HEK293 (cell line): ENCODE results near the gene ATP8A1.
"Not testable (repeated sequence)": the region's sequence is repeated elsewhere in the genome, so short reads cannot be mapped to it uniquely, and the experiment has no call there.

Source experiments
- CTCF ChIA-PET: fragments of 350-600 bp; formaldehyde crosslinking; extraction: SDS; loops from one replicate; lab custom pipeline; 2021; ENCODE audit warnings: antibody characterized with exemption; lab: Yijun Ruan, JAX
- POLR2A ChIA-PET: fragments of 300-600 bp; formaldehyde crosslinking; extraction: SDS; loops from one replicate; lab custom pipeline; 2020; ENCODE audit warnings: antibody characterized with exemption, inconsistent platforms; lab: Yijun Ruan, JAX
- H3K27ac ChIP-seq: fragments of 200-500 bp; sonication (Bioruptor generic); 2 replicates; pipeline ENCODE4 v1.5.1; 2014; ENCODE audit warnings: low read depth, low read length, control low read depth, inconsistent platforms; ENCODE audit errors: extremely low read depth
- H3K36me3 ChIP-seq, 2 experiments: fragments of 200-500 bp in 1 of 2; sonication (Bioruptor generic) in 1 of 2; 1 replicate in 1 of 2; 2 replicates in 1 of 2; pipeline ENCODE4 v1.5.1; 2014 to 2017; ENCODE audit warnings: inconsistent platforms in 2 of 2, low read length in 2 of 2; ENCODE audit not compliant: control insufficient read depth in 2 of 2, insufficient read depth in 1 of 2
- H3K4me1 ChIP-seq: fragments of 200-500 bp; sonication (Bioruptor generic); 2 replicates; pipeline ENCODE4 v1.5.1; 2014; ENCODE audit warnings: mild to moderate bottlenecking, low read length, inconsistent platforms; ENCODE audit not compliant: control insufficient read depth, insufficient read depth
- H3K4me3 ChIP-seq: 2 replicates; pipeline ENCODE4 v1.5.1; 2011; ENCODE audit warnings: low read depth, mild to moderate bottlenecking, control low read depth, low read length, moderate library complexity
- H3K9me3 ChIP-seq: fragments of 200-500 bp; sonication (Bioruptor generic); 2 replicates; pipeline ENCODE4 v1.5.1; 2014; ENCODE audit warnings: low read depth, low read length, inconsistent platforms; ENCODE audit not compliant: control insufficient read depth, insufficient read depth
- KLF8 ChIP-seq: fragments of 450-650 bp; formaldehyde crosslinking; IDR thresholded peaks from 2 replicates; pipeline ENCODE4 v1.5.1; 2016; ENCODE audit warnings: missing biosample characterization, missing genetic modification characterization
- MYNN ChIP-seq: fragments of 450-650 bp; formaldehyde crosslinking; IDR thresholded peaks from 2 replicates; pipeline ENCODE4 v1.5.1; 2016; ENCODE audit warnings: missing biosample characterization, missing genetic modification characterization, borderline replicate concordance
- SCRT1 ChIP-seq: fragments of 450-650 bp; formaldehyde crosslinking; IDR thresholded peaks from 2 replicates; pipeline ENCODE4 v1.5.1; 2016; ENCODE audit warnings: missing biosample characterization, missing genetic modification characterization, borderline replicate concordance
- SP2 ChIP-seq: fragments of 450-650 bp; formaldehyde crosslinking; IDR thresholded peaks from 2 replicates; pipeline ENCODE4 v1.5.1; 2016; ENCODE audit warnings: missing biosample characterization, missing genetic modification characterization
- SP3 ChIP-seq: fragments of 450-650 bp; formaldehyde crosslinking; IDR thresholded peaks from 2 replicates; pipeline ENCODE4 v1.5.1; 2016; ENCODE audit warnings: missing biosample characterization, missing genetic modification characterization
- TCF7L2 ChIP-seq: IDR thresholded peaks from 2 replicates; pipeline ENCODE4 v1.6.1; 2011; ENCODE audit warnings: low read depth, mild to moderate bottlenecking, inconsistent platforms, low read length, moderate library complexity, borderline replicate concordance
- ZBTB20 ChIP-seq: fragments of 450-650 bp; formaldehyde crosslinking; IDR thresholded peaks from 2 replicates; pipeline ENCODE4 v1.5.1; 2016; ENCODE audit warnings: missing biosample characterization, missing genetic modification characterization
- ZBTB21 ChIP-seq: fragments of 450-650 bp; formaldehyde crosslinking; IDR thresholded peaks from 2 replicates; pipeline ENCODE4 v1.5.1; 2017; ENCODE audit warnings: missing biosample characterization, missing genetic modification characterization
- ZNF155 ChIP-seq: fragments of 450-650 bp; formaldehyde crosslinking; IDR thresholded peaks from 2 replicates; pipeline ENCODE4 v1.5.1; 2016; ENCODE audit warnings: missing biosample characterization, missing genetic modification characterization
- ZNF19 ChIP-seq: fragments of 450-650 bp; formaldehyde crosslinking; IDR thresholded peaks from 2 replicates; pipeline ENCODE4; 2016; ENCODE audit warnings: missing biosample characterization, missing genetic modification characterization, low read depth
- ZNF239 ChIP-seq: fragments of 450-650 bp; formaldehyde crosslinking; IDR thresholded peaks from 2 replicates; pipeline ENCODE4 v1.5.1; 2016; ENCODE audit warnings: missing biosample characterization, missing genetic modification characterization
- ZNF292 ChIP-seq: fragments of 450-650 bp; formaldehyde crosslinking; IDR thresholded peaks from 2 replicates; pipeline ENCODE4 v1.5.1; 2016; ENCODE audit warnings: low read depth, missing biosample characterization, missing genetic modification characterization, borderline replicate concordance
- ZNF37A ChIP-seq: fragments of 450-650 bp; IDR thresholded peaks from 2 replicates; pipeline ENCODE4 v1.5.1; 2018; ENCODE audit warnings: missing biosample characterization, missing genetic modification characterization
- ZNF423 ChIP-seq: fragments of 450-650 bp; formaldehyde crosslinking; IDR thresholded peaks from 2 replicates; pipeline ENCODE4 v1.5.1; 2016; ENCODE audit warnings: missing biosample characterization, missing genetic modification characterization
- ZNF433 ChIP-seq: fragments of 450-650 bp; formaldehyde crosslinking; IDR thresholded peaks from 2 replicates; pipeline ENCODE4 v1.5.1; 2016; ENCODE audit warnings: missing biosample characterization, missing genetic modification characterization, low read depth
- ZNF558 ChIP-seq: fragments of 450-650 bp; formaldehyde crosslinking; IDR thresholded peaks from 2 replicates; pipeline ENCODE4 v1.5.1; 2016; ENCODE audit warnings: missing biosample characterization, missing genetic modification characterization
- ZNF585B ChIP-seq: fragments of 450-650 bp; formaldehyde crosslinking; IDR thresholded peaks from 2 replicates; pipeline ENCODE4 v1.5.1; 2016; ENCODE audit warnings: missing biosample characterization, missing genetic modification characterization
- ZNF626 ChIP-seq: fragments of 450-650 bp; sonication (Bioruptor Pico); formaldehyde crosslinking; IDR thresholded peaks from 2 replicates; pipeline ENCODE4 v1.5.1; 2018; ENCODE audit warnings: missing biosample characterization, missing genetic modification characterization, inconsistent platforms
- ZNF768 ChIP-seq: fragments of 450-650 bp; formaldehyde crosslinking; IDR thresholded peaks from 2 replicates; pipeline ENCODE4 v1.5.1; 2018; ENCODE audit warnings: missing biosample characterization, mild to moderate bottlenecking, missing genetic modification characterization
- ZXDB ChIP-seq: fragments of 450-650 bp; formaldehyde crosslinking; IDR thresholded peaks from 2 replicates; pipeline ENCODE4 v1.5.1; 2016; ENCODE audit warnings: missing biosample characterization, missing genetic modification characterization
- TF ChIP-seq, protein P1 (sequence below): fragments of 450-650 bp; formaldehyde crosslinking; IDR thresholded peaks from 2 replicates; pipeline ENCODE4 v1.5.1; 2016; ENCODE audit warnings: missing biosample characterization, missing genetic modification characterization
- TF ChIP-seq, protein P2 (sequence below): fragments of 450-650 bp; formaldehyde crosslinking; IDR thresholded peaks from 2 replicates; pipeline ENCODE4 v1.5.1; 2016; ENCODE audit warnings: missing biosample characterization, missing genetic modification characterization
- TF ChIP-seq, protein P3 (sequence below): fragments of 450-650 bp; formaldehyde crosslinking; IDR thresholded peaks from 2 replicates; pipeline ENCODE4 v1.5.1; 2016; ENCODE audit warnings: missing biosample characterization, missing genetic modification characterization
- TF ChIP-seq, protein P4 (sequence below): fragments of 450-650 bp; formaldehyde crosslinking; IDR thresholded peaks from 2 replicates; pipeline ENCODE4 v1.5.1; 2017; ENCODE audit warnings: missing biosample characterization, mild to moderate bottlenecking, missing genetic modification characterization, moderate library complexity
- TF ChIP-seq, protein P5 (sequence below): fragments of 450-650 bp; formaldehyde crosslinking; IDR thresholded peaks from 2 replicates; pipeline ENCODE4 v1.5.1; 2016; ENCODE audit warnings: missing biosample characterization, missing genetic modification characterization

The ATP8A1 gene

DNA sequence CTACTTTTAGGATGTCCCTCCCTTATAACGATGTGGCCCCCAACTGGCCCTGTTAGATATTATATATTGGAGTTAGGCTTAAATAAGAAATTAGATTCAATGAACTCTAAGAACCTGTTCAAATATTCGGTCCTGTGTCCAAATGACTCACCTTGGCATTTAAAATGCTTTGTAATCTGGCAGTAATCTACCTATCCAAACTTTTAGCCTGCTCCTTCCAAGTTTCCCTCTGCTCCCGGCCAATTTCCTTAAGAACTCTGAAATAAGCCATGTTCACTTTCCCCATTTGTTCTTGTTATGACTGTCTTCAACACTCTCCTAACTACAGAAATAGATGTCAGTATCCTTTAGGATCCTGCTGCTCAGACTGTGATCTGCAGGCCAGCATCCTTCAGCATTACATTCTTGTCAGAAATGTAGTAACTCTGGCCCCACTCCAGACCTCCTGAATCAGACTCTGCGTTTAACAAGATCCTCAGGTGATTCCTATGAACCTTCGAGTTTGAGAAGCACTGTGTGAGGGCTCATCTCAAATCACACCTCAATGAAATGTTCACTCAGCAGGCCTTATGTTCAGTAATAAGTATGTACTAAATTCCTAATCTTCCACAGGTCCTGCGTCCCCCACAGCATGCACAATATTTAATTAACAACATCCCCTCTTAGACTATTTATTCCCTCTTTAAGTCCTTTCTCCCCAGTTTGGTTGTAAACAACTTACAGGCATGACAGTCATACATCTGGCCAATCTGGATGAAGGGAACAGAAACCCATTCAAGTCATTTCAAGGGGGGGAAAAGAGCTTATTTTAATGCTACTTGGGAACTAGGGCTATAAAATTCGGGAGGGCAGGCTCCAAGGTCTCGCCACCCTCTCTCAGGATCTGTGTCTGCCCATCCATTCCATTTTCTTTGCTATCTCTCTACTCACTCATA is 3.0 kb downstream of the ATP8A1 start (continued):
- TF ChIP-seq, protein P1, sequence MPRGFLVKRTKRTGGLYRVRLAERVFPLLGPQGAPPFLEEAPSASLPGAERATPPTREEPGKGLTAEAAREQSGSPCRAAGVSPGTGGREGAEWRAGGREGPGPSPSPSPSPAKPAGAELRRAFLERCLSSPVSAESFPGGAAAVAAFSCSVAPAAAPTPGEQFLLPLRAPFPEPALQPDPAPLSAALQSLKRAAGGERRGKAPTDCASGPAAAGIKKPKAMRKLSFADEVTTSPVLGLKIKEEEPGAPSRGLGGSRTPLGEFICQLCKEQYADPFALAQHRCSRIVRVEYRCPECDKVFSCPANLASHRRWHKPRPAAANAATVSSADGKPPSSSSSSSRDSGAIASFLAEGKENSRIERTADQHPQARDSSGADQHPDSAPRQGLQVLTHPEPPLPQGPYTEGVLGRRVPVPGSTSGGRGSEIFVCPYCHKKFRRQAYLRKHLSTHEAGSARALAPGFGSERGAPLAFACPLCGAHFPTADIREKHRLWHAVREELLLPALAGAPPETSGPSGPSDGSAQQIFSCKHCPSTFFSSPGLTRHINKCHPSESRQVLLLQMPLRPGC: no peak
- TF ChIP-seq ZXDB (tag by site-specific recombination): no peak
- TF ChIP-seq ZNF423 (tag by site-specific recombination): no peak
- TF ChIP-seq ZNF558 (tag by site-specific recombination): no peak
- no peak for TF ChIP-seq SP3
- TF ChIP-seq SCRT1 (tag by site-specific recombination): no peak
- TF ChIP-seq, protein P2, sequence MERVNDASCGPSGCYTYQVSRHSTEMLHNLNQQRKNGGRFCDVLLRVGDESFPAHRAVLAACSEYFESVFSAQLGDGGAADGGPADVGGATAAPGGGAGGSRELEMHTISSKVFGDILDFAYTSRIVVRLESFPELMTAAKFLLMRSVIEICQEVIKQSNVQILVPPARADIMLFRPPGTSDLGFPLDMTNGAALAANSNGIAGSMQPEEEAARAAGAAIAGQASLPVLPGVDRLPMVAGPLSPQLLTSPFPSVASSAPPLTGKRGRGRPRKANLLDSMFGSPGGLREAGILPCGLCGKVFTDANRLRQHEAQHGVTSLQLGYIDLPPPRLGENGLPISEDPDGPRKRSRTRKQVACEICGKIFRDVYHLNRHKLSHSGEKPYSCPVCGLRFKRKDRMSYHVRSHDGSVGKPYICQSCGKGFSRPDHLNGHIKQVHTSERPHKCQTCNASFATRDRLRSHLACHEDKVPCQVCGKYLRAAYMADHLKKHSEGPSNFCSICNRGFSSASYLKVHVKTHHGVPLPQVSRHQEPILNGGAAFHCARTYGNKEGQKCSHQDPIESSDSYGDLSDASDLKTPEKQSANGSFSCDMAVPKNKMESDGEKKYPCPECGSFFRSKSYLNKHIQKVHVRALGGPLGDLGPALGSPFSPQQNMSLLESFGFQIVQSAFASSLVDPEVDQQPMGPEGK: no peak
- TF ChIP-seq, protein P3, sequence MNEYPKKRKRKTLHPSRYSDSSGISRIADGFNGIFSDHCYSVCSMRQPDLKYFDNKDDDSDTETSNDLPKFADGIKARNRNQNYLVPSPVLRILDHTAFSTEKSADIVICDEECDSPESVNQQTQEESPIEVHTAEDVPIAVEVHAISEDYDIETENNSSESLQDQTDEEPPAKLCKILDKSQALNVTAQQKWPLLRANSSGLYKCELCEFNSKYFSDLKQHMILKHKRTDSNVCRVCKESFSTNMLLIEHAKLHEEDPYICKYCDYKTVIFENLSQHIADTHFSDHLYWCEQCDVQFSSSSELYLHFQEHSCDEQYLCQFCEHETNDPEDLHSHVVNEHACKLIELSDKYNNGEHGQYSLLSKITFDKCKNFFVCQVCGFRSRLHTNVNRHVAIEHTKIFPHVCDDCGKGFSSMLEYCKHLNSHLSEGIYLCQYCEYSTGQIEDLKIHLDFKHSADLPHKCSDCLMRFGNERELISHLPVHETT: no peak
- TF ChIP-seq SP2 (tag by site-specific recombination): no peak
- TF ChIP-seq ZNF433 (tag by site-specific recombination): no peak

DNA sequence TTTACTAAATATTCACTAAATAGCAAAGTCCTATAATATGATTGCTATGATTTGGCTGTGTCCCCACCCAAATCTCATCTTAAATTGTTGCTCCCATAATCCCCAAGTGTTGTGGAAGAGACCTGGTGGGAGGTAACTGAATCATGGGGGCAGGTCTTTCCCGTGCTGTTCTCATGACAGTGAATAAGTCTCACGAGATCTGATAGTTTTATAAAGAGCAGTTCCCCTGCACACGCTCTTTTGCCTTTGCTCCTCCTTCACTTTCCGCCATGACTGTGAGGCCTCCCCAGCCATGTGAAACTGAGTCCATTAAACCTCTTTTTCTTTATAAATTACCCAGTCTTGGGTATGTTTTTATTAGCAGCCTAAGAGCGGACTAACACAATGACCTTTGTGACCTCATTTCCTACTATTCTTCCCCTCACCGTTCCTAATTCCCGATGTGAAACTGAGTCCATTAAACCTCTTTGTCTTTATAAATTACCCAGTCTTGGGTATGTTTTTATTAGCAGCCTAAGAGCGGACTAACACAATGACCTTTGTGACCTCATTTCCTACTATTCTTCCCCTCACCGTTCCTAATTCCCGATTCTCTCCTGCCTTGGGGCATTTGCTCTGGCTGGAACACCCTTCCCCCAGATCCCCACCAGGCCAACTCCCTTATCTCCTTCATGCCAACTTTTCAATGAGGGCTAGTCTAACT is 4.2 kb downstream of the ATP8A1 start:
- H3K4me3 ChIP-seq, POLR2A ChIA-PET, CTCF ChIA-PET, H3K9me3 ChIP-seq, H3K27ac ChIP-seq, H3K36me3 ChIP-seq: not testable (repeated sequence)
- H3K4me1 ChIP-seq: peaks cover 13% of the 10 kb centered on the region

DNA sequence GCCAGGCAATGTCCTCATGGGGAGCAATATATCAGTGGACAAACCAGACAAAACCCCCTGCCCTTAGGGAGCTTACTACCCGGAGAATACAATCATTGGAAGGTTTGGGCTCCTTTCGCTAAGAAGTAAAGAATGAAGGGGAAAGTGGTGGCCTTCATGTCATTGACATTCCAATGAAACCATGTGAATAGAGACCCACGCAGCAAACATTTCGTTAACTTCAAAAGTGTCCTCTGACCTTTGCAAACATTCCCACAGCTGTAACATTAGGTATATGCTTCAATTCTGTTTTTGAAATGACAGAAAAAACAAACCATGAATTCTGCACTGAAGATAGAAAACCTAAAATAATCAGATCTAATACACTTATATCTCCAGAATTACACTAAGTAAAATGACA is 7.0 kb downstream of the ATP8A1 start:
- H3K4me1 ChIP-seq: peaks cover 10% of the 10 kb centered on the region
- POLR2A ChIA-PET: no interaction called here
- no peaks in the 10 kb centered on the region for H3K9me3 ChIP-seq
- no peak overlapping the region for H3K4me3 ChIP-seq
- CTCF ChIA-PET: no interaction called here
- no peaks in the 10 kb centered on the region for H3K36me3 ChIP-seq
- H3K27ac ChIP-seq: no peak overlapping the region
- TF ChIP-seq MYNN (tag by site-specific recombination) (no peak), ZNF433 (tag by site-specific recombination) (no peak), ZNF37A (tag by site-specific recombination) (no peak), TCF7L2 (no peak), ZNF155 (tag by site-specific recombination) (no peak), ZNF292 (no peak), ZBTB20 (tag by site-specific recombination) (no peak), ZNF585B (tag by site-specific recombination) (no peak), ZBTB21 (tag by site-specific recombination) (no peak), ZNF19 (tag by site-specific recombination) (no peak), KLF8 (no peak), ZNF239 (tag by site-specific recombination) (no peak), ZNF626 (no peak), ZNF768 (tag by site-specific recombination) (no peak)
- TF ChIP-seq, protein P4, sequence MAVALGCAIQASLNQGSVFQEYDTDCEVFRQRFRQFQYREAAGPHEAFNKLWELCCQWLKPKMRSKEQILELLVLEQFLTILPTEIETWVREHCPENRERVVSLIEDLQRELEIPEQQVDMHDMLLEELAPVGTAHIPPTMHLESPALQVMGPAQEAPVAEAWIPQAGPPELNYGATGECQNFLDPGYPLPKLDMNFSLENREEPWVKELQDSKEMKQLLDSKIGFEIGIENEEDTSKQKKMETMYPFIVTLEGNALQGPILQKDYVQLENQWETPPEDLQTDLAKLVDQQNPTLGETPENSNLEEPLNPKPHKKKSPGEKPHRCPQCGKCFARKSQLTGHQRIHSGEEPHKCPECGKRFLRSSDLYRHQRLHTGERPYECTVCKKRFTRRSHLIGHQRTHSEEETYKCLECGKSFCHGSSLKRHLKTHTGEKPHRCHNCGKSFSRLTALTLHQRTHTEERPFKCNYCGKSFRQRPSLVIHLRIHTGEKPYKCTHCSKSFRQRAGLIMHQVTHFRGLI (tag by site-specific recombination): no peak
- TF ChIP-seq, protein P5, sequence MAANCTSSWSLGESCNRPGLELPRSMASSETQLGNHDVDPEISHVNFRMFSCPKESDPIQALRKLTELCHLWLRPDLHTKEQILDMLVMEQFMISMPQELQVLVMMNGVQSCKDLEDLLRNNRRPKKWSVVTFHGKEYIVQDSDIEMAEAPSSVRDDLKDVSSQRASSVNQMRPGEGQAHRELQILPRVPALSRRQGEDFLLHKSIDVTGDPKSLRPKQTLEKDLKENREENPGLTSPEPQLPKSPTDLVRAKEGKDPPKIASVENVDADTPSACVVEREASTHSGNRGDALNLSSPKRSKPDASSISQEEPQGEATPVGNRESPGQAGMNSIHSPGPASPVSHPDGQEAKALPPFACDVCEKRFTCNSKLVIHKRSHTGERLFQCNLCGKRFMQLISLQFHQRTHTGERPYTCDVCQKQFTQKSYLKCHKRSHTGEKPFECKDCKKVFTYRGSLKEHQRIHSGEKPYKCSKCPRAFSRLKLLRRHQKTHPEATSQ (tag by site-specific recombination): no peak
